ENCODE data around the gene HNRNPM.

DNA sequence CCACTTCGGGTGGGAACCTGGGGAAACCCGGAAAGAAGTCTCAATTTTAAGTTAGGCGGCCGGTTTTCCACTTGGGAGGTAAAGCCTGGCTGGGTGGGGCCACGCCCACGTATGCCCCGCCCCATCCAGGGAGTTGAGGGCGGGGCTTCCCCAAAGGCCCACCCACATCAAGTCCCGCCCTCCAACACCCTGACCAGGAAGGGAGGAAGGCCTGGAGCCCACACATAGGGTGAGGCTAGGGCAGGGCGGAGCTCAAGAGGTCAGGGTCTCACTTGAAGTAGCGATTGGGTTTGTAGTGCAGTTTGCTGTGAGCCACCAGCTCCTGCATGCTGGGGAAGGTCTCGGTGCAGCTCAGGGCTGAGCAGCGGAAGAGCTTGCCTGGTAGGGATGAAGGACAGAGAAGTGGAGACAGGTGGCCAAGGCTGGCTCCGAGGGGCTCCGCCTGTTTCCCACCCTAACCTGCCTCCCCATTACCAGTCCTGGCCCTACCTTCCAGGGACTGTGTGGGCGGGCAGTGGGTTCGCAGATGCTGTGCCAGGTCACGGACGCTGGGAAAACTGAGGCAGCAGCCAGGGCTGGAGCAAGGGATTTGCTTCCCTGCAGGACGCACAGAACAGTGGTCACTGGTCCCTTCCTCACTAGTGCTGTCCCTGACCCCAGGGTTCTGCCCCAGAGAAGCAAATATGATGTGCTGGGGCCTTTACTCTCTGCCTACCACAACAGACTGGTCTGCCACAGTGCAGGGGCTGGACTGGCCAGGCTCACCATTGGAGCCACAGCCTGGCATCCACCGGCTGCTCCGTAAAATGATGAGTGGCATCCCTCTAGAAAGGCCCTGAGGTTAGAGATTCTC, 67.6 kb downstream of the HNRNPM start:
- TF ChIP-seq POLR2A (IDR thresholded peaks at IDR 0.05; ENCODE audit: low read length), result no peak
- TF ChIP-seq GATA1 (IDR thresholded peaks at IDR 0.05; ENCODE audit: low read depth, low read length), result no peak

Measured in erythroblast (primary cell).